Colonic mucosa (tissue), 4 donors: ENCODE data around the gene ASPSCR1. TPM values are rescaled to one million over a fixed set of nuclear protein-coding genes. Genes with fewer than 3 reads are reported as not detected.

ENCODE experiments used
- DNase-seq: peaks from one replicate; pipeline ENCODE4 v3.0.0-alpha.2; 2020
- H3K27ac ChIP-seq: fragments of 200-600 bp; one replicate; pipeline ENCODE4 v1.8.0; 2021
- H3K27me3 ChIP-seq: fragments of 200-600 bp; one replicate; pipeline ENCODE4 v1.8.0; 2021
- H3K36me3 ChIP-seq: fragments of 200-600 bp; one replicate; pipeline ENCODE4 v1.8.0; 2021
- H3K4me1 ChIP-seq: fragments of 200-600 bp; one replicate; pipeline ENCODE4 v1.8.0; 2021; ENCODE audit warnings: mild to moderate bottlenecking
- H3K4me3 ChIP-seq: fragments of 200-600 bp; one replicate; pipeline ENCODE4 v1.8.0; 2021
- H3K9ac ChIP-seq, 2 donors: one replicate each; pipeline ENCODE4 v1.7.0; 2013; ENCODE audit warnings: control low read depth in 2 of 2, low read depth in 2 of 2, low read length in 2 of 2
- H3K9me3 ChIP-seq: fragments of 200-600 bp; one replicate; pipeline ENCODE4 v1.8.0; 2021
- intact Hi-C: fragments of 100-400 bp; cut with DNase I; formaldehyde crosslinking; loops from one replicate; pipeline ENCODE4 v1.14.1; 2022
- total RNA-seq, 2 donors: library from RNA; stranded (reverse); fragmentation: NEBNext Ultra II Directional in 1 of 2; extraction: Animal tissue kit (Norgen Biotek cat#: 25700) in 1 of 2; gene quantifications; one replicate each; pipeline ENCODE4 v1.2.1, GENCODE V29; 2021
- TF ChIP-seq, protein P1 (sequence below): fragments of 200-600 bp; IDR thresholded peaks from one replicate; pipeline ENCODE4 v1.8.0; 2022; ENCODE audit warnings: antibody characterized with exemption, mild to moderate bottlenecking
- donor health status: healthy.
- donor health status: DM: no; HTN: no; CAD: no.
- donor health status: DM: no; HTN: no; CAD: no.

ASPSCR1 gene
- total RNA-seq, 2 donors from 2014 or later = 21.7 to 43.0 TPM

DNA sequence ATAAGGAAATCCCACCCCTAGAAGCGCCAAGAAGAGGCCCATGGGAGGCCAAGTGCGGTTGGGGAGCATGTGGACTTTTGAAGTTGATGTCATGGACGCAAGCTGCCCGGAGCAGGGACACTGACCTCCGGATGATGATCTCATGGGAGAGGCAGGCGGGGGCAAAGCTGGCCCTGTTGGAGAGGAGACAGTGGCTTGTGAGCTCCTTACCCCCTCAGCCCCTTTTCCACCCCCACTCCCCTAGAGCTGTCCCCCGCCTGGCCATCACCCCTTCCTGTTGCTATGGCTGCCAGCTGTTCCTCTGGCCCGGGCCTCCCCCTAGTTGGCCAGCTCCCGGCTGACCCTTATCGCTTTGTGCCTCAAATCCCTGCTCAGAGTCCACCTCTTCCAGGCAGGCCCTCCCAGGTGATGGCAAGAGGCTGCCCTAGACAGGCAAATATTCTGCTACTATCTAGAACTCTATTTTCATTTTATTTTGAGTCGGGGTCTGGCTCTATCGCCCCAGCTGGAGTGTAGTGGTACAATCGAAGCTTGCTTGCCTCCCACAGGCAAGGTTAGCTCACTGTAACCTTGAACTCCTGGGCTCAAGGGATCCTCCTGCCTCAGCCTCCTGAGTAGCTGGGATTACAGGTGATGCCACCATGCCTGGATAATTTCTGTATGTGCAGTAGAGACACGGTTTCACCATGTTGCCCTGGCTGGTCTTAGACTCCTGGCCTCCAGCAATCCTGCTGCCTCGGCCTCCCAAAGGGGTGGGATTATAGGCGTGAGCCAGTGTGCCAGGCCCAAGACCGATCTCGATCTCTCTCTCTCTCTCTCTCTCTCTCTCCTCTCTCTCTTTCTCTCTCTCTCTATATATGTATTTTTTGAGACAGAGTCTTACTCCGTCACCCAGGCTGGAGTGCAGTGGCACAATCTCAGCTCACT, 23.0 kb upstream of the ASPSCR1 start:
- Histone ChIP-seq H3K9ac (no peak overlapping the region), H3K4me3 (no peak overlapping the region), H3K36me3 (no peaks in the 10 kb centered on the region), H3K4me1 (no peaks in the 10 kb centered on the region), H3K27me3 (peaks cover 12% of the 10 kb centered on the region), H3K9me3 (no peaks in the 10 kb centered on the region), H3K27ac (no peak overlapping the region)
- TF ChIP-seq, protein P1, sequence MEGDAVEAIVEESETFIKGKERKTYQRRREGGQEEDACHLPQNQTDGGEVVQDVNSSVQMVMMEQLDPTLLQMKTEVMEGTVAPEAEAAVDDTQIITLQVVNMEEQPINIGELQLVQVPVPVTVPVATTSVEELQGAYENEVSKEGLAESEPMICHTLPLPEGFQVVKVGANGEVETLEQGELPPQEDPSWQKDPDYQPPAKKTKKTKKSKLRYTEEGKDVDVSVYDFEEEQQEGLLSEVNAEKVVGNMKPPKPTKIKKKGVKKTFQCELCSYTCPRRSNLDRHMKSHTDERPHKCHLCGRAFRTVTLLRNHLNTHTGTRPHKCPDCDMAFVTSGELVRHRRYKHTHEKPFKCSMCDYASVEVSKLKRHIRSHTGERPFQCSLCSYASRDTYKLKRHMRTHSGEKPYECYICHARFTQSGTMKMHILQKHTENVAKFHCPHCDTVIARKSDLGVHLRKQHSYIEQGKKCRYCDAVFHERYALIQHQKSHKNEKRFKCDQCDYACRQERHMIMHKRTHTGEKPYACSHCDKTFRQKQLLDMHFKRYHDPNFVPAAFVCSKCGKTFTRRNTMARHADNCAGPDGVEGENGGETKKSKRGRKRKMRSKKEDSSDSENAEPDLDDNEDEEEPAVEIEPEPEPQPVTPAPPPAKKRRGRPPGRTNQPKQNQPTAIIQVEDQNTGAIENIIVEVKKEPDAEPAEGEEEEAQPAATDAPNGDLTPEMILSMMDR = no peak
- intact Hi-C loops = loop anchor here (5.0 kb wide), 1 partner anchor 203 kb away; no protein-coding TSS in a partner anchor
- no peak for DNase-seq

DNA sequence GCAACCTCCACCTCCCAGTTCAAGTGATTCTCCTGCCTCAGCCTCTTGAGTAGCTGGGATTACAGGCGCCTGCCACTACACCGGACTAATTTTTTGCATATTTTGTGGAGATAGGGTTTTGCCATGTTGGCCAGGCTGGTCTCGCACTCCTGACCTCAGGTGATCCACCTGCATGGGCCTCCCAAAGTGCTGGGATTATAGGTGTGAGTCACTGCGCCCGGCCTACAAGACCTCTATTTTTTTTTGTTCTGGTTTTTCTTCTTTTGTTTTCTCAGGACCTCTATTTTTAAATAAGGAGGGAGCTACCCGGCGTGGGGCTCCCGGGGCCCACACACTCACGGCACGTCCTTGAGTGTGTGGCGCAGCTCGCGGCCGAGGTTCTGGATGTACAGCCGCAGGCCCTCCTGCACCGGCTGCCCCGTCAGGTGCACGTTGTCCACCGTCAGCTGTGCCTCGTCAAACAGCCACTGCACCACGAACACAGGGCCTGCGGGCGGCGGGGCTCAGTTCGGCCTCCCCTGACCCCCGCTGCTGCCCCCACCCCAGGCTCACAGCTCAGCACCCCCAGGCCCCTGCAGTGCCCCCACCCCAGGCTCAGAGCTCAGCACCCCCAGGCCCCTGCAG, 22.3 kb upstream of the ASPSCR1 start:
- Histone ChIP-seq H3K27me3 (peaks cover 17% of the 10 kb centered on the region), H3K27ac (no peak overlapping the region), H3K9ac (no peak overlapping the region), H3K9me3 (no peaks in the 10 kb centered on the region), H3K4me3 (no peak overlapping the region), H3K36me3 (no peaks in the 10 kb centered on the region), H3K4me1 (peaks cover 4% of the 10 kb centered on the region)
- intact Hi-C loops = loop anchor here (5.0 kb wide), 1 partner anchor 202 kb away; no protein-coding TSS in a partner anchor
- DNase-seq = no peak
- TF ChIP-seq, protein P1 = no peak

DNA sequence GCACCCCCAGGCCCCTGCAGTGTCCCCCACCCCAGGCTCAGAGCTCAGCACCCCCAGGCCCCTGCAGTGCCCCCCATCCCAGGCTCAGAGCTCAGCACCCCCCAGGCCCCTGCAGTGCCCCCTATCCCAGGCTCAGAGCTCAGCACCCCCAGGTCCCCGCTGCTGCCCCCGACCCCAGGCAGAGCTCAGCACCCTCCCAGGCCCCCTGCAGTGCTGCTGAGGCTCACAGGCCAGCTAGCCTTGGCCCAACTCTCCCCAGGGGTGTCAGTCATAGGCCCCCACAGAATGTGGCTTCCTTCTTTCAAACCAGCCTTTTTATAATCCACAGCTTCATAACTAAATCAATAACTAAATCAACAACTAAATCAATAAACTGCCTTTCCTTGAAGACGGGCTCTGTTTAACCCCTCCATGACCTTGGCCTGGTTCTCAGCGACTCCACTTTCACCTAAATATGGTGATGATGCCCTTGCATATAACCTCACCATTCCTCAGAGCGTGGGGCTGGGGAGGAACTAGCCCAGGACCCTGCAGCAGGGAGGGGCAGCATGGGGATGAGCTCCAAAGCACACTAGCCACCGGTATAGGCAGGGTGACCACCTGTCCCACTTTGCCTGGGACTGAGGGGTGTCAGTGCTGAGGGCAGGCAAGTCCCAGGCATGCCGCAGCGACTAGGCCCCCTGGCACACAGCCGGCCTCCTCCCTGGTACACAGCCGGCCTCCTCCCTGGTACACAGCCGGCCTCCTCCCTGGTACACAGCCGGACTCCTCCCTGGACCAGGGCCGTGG, 21.5 kb upstream of the ASPSCR1 start:
- Histone ChIP-seq H3K9me3 (no peaks in the 10 kb centered on the region), H3K4me1 (peaks cover 8% of the 10 kb centered on the region), H3K4me3 (no peak overlapping the region), H3K27ac (no peak overlapping the region), H3K27me3 (peaks cover 23% of the 10 kb centered on the region), H3K36me3 (no peaks in the 10 kb centered on the region), H3K9ac (no peak overlapping the region)
- TF ChIP-seq, protein P1 = no peak
- no peak for DNase-seq
- intact Hi-C loops = loop anchor here (5.0 kb wide), 1 partner anchor 201 kb away; no protein-coding TSS in a partner anchor

DNA sequence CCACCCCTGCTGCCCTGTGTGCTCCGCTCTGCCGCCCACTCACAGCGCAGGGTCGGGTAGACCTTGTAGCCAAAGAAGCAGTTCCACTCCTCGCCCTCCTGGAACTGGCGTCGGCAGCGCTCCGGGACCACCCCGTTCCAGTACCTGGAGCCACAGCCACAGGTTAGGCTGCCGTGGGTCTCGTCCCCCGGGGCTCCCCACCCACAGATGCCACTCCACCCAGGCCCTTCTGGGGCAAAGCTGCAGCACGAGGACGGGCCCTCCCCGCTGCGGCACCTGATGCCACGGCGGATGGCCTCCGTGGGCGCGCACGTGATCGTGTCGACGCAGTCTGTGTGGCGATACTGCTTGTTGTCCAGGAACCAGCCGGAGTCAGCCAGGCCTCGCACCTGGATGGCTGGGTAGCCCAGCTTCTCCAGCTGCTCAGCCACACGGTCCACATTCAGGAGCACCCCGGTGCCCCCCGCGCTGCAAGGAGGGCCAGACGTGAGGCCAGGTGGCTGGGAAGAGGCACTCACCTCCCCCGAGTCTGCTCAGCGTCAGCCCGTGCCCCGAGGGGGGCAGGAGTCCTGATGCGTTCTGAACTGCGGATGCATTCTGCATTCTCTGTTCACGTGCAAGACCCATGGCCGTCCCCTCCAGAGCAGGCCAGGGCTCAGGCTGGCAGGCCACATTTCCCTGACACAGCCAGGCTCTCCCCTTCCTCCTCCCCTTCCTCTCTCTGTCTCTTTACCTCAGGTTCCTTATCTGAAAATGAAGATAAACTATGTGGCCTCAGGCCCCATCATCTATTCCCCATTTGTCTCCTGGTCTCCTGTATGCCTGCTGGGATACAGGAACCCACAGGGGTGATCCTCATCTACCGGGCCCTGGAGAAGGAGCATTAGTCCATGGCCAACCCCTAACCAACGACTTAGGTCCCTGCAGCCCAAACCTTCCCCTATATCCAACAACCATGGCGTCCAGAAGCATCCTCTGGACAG, 20.5 kb upstream of the ASPSCR1 start:
- DNase-seq = no peak
- no peak overlapping the region for H3K4me3 ChIP-seq
- H3K9me3 ChIP-seq = no peaks in the 10 kb centered on the region
- no peaks in the 10 kb centered on the region for H3K36me3 ChIP-seq
- peaks cover 28% of the 10 kb centered on the region for H3K27me3 ChIP-seq
- no peak overlapping the region for H3K27ac ChIP-seq
- intact Hi-C loops = loop anchor here (5.0 kb wide), 1 partner anchor 200 kb away; no protein-coding TSS in a partner anchor
- H3K9ac ChIP-seq = no peak overlapping the region
- TF ChIP-seq, protein P1 = no peak
- peaks cover 8% of the 10 kb centered on the region for H3K4me1 ChIP-seq
